H54 (cell line): Measurements from ENCODE around the gene CENPX.

ENCODE experiments used
- DNase-seq: peaks from one replicate; pipeline ENCODE4 v3.0.0; 2011; ENCODE audit warnings: low spot score, mixed read lengths; ENCODE audit not compliant: insufficient read length
- FAIRE-seq: peaks from 3 replicates; lab custom pipeline; 2011; peaks lifted over from hg19 to GRCh38; lab: Jason Lieb, UNC
- POLR2A ChIP-seq: IDR thresholded peaks from 2 replicates; pipeline ENCODE4 v1.6.1; 2011; ENCODE audit warnings: low read depth, mild to moderate bottlenecking, low read length

The CENPX gene

GRCh38 chr17:82012640-82013295 lies 9.9 kb downstream of the CENPX start:
- no peak for DNase-seq
- no peak for TF ChIP-seq POLR2A
- FAIRE-seq = no peak

GRCh38 chr17:82012261-82012639 lies 10.4 kb downstream of the CENPX start:
- TF ChIP-seq POLR2A = no peak
- FAIRE-seq (no peak), DNase-seq (no peak)

- no peak for TF ChIP-seq POLR2A
- DNase-seq (no peak), FAIRE-seq (no peak)
Observed at GRCh38 chr17:82011617-82012187, 11.0 kb downstream of the CENPX start.

GRCh38 chr17:82010575-82011525 lies 11.8 kb downstream of the CENPX start:
- DNase-seq (no peak), FAIRE-seq (no peak)
- no peak for TF ChIP-seq POLR2A

- no peak for FAIRE-seq
- DNase-seq = no peak
- no peak for TF ChIP-seq POLR2A
Observed at GRCh38 chr17:82009413-82009812, 13.3 kb downstream of the CENPX start.

- DNase-seq (no peak), FAIRE-seq (no peak)
- TF ChIP-seq POLR2A = no peak
Observed at GRCh38 chr17:82008941-82009405, 13.7 kb downstream of the CENPX start.

GRCh38 chr17:82008258-82008940 lies 14.3 kb downstream of the CENPX start:
- no peak for TF ChIP-seq POLR2A
- FAIRE-seq (no peak), DNase-seq (no peak)

GRCh38 chr17:82007495-82008257 lies 15.0 kb downstream of the CENPX start:
- DNase-seq (no peak), FAIRE-seq (no peak)
- TF ChIP-seq POLR2A = no peak

- no peak for FAIRE-seq
- no peak for TF ChIP-seq POLR2A
- no peak for DNase-seq
Observed at GRCh38 chr17:82007228-82007494, 15.5 kb downstream of the CENPX start.

- no peak for TF ChIP-seq POLR2A
- DNase-seq = no peak
- FAIRE-seq = no peak
Observed at GRCh38 chr17:82006468-82007227, 16.0 kb downstream of the CENPX start.

GRCh38 chr17:82005701-82006348 lies 16.9 kb downstream of the CENPX start:
- FAIRE-seq (no peak), DNase-seq (no peak)
- TF ChIP-seq POLR2A = no peak

GRCh38 chr17:82004517-82005455 lies 17.9 kb downstream of the CENPX start:
- TF ChIP-seq POLR2A = no peak
- FAIRE-seq (no peak), DNase-seq (no peak)
